HG03342 (cell line): Measurements from ENCODE around the gene FGF21.
"Not testable (repeated sequence)": the region's sequence is repeated elsewhere in the genome, so short reads cannot be mapped to it uniquely, and the experiment has no call there.

Experiments
- ATAC-seq: cut with Tn5 transposase; IDR thresholded peaks from one replicate; pipeline ENCODE4 v1.9.1; 2021; ENCODE audit warnings: mild to moderate bottlenecking, moderate library complexity; ENCODE audit not compliant: unreplicated experiment

FGF21 gene

DNA sequence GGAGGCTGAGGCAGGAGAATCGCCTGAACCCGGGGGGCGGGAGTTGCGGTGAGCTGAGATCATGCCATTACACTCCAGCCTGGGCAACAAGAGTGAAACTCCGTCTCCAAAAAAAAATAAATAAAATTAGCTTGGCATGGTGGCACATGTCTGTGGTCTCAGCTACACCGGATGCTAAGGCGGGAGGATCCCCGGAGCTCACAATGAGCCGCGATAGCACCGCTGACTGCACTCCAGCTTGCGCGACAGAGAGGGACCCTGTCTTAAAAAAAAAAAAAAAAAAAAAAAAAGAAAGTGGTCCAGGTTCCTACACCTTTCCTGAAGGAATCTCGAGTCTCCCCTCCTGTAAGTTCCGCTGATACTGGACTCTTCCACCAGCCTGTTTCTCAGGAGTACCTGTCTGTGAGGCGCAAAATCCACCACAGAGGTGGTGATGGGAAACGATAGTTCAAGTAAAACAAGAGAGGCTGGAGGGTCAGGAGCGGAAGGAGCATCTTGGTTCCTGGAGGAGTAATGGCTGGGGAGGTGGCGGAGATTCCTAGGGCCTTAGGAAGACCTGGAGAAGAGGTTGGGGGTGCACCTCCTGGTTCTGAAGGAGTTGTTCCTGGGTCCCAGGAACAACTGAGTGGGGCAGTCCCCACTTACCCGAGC lies 3.4 kb upstream of the FGF21 start:
- no peak for ATAC-seq

DNA sequence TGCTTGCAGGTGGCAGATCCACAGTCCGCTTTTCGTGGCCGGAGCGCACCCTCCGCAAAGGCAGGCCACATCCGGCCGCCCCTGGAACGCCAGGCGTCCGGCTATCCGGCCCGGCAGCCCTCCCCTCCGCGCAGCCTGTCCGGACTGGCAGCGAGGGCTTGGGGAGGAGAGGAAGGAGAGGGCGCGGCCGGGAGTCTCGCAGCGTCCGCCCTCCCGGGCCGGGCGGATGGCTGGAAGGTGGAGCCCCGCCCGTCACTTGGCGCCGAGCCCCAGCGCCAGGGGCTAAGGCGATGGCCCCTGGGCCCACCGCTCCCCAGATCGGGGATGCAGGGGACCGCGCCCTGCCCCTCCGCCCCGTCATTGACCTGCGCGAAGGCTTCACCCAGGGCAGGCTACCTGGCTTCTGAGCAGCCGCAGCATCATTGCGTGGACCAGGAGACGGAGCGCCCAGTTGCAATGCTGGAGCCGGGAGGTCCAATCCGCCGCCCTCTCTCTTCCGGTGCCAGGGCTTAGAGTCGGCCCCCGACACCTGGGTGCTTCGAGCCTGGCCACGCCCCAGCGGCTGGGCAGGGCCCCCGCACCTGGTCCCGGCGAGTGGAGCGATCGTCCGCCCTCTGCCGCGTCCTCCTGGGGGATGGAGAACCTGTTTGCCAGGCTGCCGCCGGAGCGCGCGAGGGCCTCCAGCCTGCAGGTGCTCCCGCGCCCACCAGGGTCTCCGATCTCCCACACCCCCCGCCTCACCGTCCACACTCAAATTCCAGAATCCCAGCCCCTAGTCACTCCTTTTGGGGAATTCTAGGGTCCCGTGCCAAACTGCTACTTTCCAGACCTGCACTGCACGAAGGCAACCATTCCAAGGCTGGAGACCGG lies 2.6 kb upstream of the FGF21 start, which contains the start of gene FUT1:
FUT1 (minus strand) TSS at position 146 of the 870 bp plus-strand sequence. CDS start 1,360 bp downstream, outside the sequence.
- no peak for ATAC-seq

DNA sequence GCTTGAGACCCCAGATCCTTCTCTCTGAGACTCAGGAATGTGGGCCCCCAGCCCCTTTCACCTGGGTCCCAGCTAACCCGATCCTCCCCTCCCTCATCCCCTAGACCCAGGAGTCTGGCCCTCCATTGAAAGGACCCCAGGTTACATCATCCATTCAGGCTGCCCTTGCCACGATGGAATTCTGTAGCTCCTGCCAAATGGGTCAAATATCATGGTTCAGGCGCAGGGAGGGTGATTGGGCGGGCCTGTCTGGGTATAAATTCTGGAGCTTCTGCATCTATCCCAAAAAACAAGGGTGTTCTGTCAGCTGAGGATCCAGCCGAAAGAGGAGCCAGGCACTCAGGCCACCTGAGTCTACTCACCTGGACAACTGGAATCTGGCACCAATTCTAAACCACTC lies 463 bp downstream of the FGF21 start:
- no peak for ATAC-seq

DNA sequence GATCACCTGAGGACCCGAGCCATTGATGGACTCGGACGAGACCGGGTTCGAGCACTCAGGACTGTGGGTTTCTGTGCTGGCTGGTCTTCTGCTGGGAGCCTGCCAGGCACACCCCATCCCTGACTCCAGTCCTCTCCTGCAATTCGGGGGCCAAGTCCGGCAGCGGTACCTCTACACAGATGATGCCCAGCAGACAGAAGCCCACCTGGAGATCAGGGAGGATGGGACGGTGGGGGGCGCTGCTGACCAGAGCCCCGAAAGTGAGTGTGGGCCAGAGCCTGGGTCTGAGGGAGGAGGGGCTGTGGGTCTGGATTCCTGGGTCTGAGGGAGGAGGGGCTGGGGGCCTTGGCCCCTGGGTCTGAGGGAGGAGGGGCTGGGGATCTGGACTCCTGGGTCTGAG lies 888 bp downstream of the FGF21 start:
- ATAC-seq = no peak

DNA sequence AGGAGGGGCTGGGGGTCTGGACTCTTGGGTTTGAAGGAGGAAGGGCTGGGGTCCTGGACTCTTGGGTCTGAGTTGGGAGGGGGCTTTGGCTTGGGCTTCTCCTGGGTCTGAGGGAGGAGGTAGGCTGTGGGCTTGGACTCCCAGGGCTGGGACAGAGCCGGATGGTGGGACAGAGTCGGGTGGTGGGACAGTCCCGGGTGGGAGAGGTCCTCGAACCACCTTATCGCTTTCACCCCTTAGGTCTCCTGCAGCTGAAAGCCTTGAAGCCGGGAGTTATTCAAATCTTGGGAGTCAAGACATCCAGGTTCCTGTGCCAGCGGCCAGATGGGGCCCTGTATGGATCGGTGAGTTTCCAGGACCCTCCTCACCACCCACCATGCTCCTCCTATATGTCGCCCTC lies 1.4 kb downstream of the FGF21 start:
- ATAC-seq = no peak

DNA sequence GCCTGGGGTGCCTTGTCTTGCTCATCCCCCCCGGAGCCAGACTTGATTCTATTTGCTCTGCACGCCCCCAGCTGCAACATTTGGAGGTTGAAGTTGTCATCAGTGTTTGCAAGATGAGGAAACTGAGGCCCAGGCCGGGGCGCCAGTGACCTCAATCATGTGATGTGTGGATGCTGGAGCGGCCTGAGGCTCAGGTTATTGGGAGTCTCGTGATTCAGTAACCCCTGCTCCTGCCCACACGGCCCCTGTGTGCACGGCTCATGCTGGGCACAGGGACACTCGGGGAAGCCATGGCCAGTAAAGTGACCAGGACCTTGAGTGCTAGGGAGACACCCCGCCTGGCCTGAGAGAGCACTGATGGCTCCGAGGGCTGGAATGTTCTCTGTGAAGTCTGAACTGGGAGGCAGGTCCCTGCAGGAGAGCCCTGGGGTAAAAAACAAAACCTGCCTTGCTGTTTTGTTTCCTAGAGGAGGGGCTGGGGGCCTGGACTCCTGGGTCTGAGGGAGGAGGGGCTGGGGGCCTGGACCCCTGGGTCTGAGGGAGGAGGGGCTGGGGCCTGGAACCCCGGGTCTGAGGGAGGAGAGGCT lies 1.9 kb downstream of the FGF21 start:
- no peak for ATAC-seq

DNA sequence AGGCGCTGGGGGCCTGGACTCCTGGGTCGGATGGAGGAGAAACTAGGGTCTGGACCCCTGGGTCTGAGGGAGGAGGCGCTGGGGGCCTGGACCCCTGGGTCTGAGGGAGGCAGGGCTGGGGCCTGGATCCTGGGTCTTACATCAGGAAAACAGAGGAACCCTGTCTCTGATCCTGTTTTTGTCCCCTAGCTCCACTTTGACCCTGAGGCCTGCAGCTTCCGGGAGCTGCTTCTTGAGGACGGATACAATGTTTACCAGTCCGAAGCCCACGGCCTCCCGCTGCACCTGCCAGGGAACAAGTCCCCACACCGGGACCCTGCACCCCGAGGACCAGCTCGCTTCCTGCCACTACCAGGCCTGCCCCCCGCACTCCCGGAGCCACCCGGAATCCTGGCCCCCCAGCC lies 2.4 kb downstream of the FGF21 start:
- ATAC-seq = no peak

DNA sequence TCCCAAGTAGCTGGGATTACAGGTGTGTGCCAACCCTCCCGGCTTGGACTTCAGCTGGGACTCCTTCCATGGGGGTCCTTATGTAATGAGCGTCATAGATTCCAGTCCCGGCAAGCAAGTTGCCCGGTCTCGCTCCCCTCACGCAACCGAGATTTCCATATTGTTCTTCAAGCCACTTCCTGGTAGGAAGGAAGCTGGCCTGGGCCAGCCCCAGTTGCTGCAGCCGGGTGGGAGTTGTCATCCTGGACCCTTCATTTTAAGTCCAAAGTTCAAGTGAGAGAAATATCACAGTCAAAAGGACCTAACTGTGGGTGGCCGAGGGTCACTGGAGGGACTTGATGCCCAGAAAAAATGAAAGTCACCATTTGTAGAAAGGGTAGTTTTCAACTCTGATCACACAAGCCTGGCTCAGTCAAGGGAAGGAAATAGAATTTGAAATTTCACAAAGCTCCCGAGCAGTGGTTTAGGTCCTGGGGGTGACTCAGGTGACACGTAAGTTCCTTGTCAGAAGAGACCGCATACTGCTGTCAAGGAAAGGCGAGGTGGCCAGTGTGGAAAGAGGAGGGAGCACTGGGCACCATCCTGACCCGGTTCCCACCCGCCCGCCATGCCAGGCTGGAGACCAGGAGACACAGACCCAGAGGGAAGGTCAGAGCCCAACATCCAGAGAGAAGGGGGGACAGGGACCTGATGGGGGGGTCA lies 5.3 kb downstream of the FGF21 start:
- no peak for ATAC-seq

DNA sequence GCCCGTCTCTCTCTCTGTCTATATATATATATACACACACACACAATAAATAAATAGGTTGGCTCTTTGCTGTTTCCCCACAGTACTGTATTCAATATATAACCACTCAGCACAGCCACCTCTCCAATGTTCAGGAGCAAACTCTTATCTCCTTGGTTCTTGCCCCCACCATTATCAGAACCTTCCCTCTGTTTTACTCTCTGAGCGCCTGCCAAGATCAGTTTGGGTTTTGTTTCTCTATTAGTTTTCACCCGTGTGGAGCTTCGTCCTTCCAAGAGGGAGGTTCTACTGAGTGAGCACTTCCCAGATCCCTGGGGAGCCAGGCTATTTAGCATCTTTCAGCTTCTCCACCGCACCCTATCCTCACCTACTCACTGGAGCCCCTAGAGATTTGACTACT lies 10.5 kb downstream of the FGF21 start:
- ATAC-seq = not testable (repeated sequence)

DNA sequence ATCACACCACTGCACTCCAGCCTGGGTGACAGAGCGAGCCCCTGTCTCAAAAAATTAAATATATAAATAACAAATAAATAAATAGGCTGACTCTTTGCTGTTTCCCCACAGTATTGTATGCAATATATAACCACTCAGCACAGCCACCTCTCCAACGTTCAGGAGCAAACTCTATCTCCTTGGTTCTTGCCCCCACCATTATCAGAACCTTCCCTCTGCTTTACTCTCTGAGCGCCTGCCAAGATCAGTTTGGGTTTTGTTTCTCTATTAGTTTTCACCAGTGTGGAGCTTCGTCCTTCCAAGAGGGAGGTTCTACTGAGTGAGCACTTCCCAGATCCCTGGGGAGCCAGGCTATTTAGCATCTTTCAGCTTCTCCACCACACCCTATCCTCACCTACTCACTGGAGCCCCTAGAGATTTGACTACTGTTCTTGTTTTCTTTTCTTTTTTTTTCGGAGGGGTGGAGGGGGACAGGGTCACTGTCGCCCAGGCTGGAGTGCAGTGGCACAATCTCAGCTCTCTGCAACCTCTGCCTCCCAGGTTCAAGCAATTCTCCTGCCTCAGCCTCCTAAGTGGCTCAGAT lies 12.9 kb downstream of the FGF21 start:
- ATAC-seq = not testable (repeated sequence)

DNA sequence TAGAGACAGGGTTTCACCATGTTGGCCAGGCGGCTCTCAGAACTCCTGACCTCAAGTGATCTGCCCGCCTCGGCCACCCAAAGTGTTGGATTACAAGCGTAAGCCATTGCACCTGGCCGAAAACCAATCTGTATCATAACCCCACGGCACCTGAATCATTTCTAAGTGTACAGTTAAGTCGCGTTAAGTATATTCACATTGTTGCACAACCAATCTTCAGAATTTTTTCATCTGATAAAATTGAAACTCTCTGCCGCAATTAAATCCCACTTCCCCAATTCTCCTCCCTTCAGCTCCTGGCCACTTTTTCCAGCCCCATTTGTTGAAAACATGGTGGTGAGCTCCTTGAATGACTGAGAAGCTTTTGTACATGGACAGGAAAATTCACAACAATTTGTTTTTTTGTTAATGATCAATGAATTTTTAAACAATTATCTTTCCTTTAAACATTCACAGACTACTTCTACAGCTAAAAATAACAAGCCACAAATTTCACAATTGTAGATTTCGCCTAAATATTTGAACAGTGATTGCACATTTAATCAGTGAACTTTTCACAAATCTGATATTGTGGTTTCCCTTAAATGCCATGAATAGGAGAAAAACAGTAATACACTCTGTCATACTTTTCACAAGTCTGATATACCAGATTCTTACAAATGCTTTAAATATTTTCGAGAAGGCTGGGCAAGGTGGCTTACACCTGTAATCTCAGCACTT lies 13.8 kb downstream of the FGF21 start:
- ATAC-seq = no peak

DNA sequence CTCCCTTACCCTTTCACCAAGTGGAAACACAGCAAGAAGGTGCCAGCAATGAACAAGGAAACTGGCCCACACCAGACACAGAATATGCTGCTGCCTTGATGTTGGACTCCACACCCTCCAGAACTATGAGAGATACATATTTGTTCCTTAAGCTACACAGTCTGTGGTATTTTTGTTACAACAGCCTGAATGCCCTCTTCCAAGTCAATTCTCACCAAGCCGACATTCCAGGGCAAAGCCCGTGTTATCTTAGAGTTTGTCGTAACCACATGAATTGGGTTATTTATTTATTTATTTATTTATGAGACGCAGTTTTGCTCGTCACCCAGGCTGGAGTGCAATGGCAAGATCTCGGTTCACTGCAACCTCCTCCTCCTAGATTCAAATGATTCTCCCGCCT lies 14.9 kb downstream of the FGF21 start:
- no peak for ATAC-seq

DNA sequence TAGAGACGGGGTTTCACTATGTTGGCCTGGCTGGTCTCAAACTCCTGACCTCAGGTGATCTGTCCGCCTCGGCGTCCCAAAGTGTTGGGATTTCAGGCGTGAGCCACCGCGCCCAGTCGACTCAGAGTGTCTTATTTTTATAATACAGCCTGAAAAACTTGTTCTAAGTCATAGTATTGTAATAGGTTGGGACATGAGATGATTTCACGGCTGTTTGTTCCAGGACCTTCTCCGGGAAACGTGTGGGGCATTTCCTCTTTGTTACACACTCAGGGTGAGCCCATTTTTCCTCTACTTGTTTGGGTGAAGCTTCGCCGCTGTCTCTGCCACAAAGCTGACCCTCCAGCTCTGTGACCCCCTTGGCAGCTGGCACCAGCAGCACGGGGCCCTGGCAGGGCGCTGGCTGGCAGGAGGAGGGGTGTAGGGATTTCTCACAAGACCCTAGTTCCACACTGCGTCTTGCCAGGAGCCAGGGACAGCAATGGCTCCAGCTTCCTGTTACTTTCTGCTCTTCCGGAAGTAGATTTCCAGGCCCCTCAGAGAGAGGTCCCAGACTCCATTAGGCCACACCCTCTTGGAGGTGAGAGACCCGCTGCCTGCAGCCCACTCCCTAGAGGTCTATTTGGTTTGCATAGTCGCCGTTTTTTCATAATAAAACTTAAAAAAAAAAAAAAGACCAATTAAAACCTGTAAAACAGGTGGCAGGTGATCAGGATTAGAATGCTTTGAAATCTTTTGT lies 15.6 kb downstream of the FGF21 start:
- no peak for ATAC-seq

DNA sequence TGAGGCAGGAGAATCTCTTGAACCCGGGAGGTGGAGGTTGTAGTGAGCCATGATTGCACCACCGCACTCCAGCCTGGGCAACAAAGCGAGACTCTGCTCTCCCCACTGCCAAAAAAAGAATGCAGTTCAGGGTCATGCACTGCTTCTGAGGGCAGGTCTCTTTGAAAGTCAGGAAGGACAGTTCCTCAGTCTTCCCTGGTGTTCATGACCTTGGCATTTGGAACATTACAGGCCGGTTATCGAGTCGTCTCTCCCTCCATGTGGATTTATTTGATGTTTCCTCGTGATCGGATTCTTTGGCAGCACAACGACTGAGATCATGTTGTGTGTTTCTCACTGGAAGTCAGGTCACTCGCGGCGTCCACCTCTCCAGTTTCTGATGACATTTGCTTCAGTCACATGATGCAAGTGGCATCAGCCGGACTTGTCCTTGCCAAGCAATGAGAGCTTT lies 17.2 kb downstream of the FGF21 start:
- no peak for ATAC-seq

DNA sequence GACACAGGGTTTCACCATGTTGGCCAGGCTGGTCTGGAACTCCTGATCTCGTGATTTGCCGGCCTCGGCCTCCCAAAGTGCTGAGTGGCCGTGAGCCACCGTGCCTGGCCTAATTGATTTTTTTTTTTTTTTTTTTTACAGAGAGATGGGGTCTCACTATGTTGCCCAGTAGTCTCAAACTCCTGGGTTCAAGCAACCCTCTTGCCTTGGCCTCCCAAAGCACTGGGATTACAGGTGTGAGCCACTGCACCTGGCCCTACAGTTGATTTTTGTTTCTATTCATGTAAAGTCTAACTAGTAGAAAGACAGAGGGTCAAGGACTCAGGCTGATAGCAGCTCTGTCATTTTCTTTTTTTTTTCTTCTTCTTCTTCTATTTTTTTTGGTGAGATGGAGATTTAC lies 21.8 kb downstream of the FGF21 start:
- ATAC-seq = no peak

DNA sequence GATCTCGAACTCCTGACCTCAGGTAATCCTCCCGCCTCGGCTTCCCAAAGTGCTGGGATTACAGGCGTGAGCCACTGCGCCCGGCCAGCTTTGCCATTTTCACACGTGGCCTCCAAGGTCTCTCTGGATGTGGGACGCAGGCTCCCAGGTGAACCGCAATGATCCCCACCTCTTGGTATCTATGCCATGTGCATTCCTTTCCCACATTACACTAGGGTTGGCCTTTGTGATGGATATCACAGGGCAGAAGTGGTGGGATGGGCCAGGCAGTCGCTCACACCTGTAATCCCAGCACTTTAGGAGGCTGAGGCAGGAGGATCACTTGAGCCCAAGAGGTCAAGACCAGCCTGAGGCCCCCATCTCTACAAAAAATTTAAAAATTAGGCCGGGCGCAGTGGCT lies 22.4 kb downstream of the FGF21 start:
- ATAC-seq = no peak

DNA sequence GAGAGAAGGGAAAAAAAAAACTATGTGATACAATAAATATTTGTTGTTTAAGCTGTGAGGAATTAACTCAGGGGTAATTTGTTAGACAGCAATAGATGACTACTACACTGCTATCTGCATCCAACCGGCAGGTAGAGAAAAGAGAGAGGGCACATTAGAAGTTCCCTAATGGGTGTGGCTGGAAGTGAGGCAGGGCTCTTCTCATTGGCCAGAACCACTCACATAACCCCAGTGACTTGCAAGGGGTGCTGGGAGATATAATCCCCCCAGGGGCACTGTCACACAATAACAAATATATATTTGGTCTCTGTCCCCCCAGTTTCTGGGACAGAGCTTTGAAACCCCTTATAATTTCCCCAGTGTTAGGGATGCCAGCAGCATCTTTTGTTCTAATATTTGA lies 24.3 kb downstream of the FGF21 start:
- ATAC-seq = no peak

DNA sequence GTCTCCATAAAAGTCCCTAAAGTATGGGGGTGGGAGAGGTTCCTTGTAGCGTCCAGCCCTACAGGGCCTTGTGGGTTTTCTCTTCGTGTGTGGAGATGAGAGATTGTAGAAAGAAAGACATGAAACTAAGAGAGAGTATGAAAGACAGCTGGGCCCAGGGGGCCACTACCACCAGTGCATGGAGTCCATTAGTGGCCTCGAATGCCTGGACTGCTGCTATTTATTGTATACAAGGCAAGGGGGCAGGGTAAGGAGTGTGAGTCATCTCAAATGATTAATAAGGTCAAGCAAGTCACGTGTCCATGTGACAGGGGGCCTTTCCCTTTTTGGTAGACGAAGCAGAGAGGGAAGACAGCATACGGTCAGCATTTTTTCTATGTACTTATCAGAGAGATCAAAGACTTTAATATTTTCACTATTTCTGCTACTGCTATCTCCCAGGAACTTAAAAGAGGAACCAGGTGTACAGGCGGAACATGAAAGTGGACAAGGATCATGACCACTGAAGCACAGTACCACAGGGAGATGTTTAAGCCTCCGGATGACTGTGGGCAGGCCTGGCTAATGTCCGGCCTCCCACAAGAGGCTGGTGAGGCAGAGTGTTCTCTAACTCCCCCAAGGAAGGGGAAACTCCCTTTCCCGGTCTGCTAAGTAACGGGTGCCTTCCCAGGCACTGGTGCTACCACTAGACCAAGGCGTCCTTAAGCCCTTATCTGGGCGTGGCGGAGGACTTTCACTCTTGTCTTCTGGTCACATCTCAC lies 25.5 kb downstream of the FGF21 start:
- no peak for ATAC-seq

DNA sequence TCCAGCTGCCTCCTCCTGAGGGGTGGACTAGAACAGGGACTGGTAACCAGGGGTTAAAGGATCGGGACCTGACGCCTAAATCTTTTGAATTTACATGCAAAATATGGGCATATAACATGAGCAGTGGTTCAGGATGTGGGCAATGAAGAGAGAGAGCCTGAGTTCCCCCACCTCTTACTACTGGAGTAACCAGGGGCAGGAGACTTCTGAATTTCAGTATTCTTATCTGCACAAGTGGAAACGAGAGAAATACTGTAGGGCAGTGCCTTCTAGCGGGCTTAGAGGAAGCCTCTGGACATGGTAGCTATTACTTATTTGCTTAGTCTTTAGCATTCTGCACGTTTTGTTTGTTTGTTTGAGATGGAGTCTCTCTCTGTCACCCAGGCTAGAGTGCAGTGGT lies 29.2 kb downstream of the FGF21 start:
- no peak for ATAC-seq
